Natural killer cell (primary cell): Measurements from ENCODE around the gene FAM120A. TPM values are rescaled to one million over a fixed set of nuclear protein-coding genes. Genes with fewer than 3 reads are reported as not detected.

Experiments
- ATAC-seq, 3 donors: fragments of 150-1000 bp in 2 of 3; fragments of 200-7000 bp in 1 of 3; cut with Tn5 transposase; 1 replicate in 1 of 3; 2 replicates in 2 of 3; pipeline ENCODE4 v1.10.0; 2021; ENCODE audit warnings: mild to moderate bottlenecking in 2 of 3, moderate library complexity in 2 of 3
- DNase-seq, 2 donors: peaks; one replicate each; pipeline versions ENCODE4 v3.0.0 to v3.0.0-alpha.2; 2013 to 2021; ENCODE audit warnings: mixed read lengths in 1 of 2
- H3K27ac ChIP-seq: one replicate; pipeline ENCODE4 v1.5.1; 2013; ENCODE audit warnings: mild to moderate bottlenecking, low read length
- H3K27me3 ChIP-seq: one replicate; pipeline ENCODE4 v1.6.1; 2013; ENCODE audit warnings: low read length; ENCODE audit not compliant: control insufficient read depth, insufficient read depth
- H3K36me3 ChIP-seq: one replicate; pipeline ENCODE4 v1.6.1; 2013; ENCODE audit warnings: low read length; ENCODE audit not compliant: control insufficient read depth, insufficient read depth
- H3K4me1 ChIP-seq: one replicate; pipeline ENCODE4 v1.6.1; 2013; ENCODE audit warnings: low read length; ENCODE audit not compliant: control insufficient read depth, insufficient read depth
- H3K4me3 ChIP-seq: one replicate; pipeline ENCODE4 v1.5.1; 2013; ENCODE audit warnings: low read length
- H3K9me3 ChIP-seq: one replicate; pipeline ENCODE4 v1.6.1; 2013; ENCODE audit warnings: low read length; ENCODE audit not compliant: control insufficient read depth, insufficient read depth
- H3K27ac Mint-ChIP-seq, 2 donors: one replicate each; pipeline ENCODE4 v1.8.0; 2022; ENCODE audit warnings: mild to moderate bottlenecking in 2 of 2, mixed read lengths in 2 of 2, moderate library complexity in 1 of 2
- H3K27me3 Mint-ChIP-seq, 2 donors: one replicate each; pipeline ENCODE4 v1.8.0; 2022; ENCODE audit warnings: low read depth in 2 of 2, mixed read lengths in 2 of 2
- H3K36me3 Mint-ChIP-seq: one replicate; pipeline ENCODE4 v1.8.0; 2022; ENCODE audit warnings: mixed read lengths
- H3K4me1 Mint-ChIP-seq, 2 donors: one replicate each; pipeline ENCODE4 v1.8.0; 2022; ENCODE audit warnings: mixed read lengths in 2 of 2
- H3K4me3 Mint-ChIP-seq: one replicate; pipeline ENCODE4 v1.8.0; 2022; ENCODE audit warnings: mild to moderate bottlenecking, moderate library complexity, mixed read lengths
- H3K9me3 Mint-ChIP-seq, 2 donors: one replicate each; pipeline ENCODE4 v1.8.0; 2022; ENCODE audit warnings: mixed read lengths in 2 of 2
- WGBS: methylation state at CpG from one replicate; pipeline ENCODE4 v1.1.7; 2013; ENCODE audit warnings: missing lambda C conversion rate; ENCODE audit not compliant: insufficient coverage; 5-methylcytosine and 5-hydroxymethylcytosine counted together
- intact Hi-C: fragments of 100-400 bp; cut with micrococcal nuclease; formaldehyde crosslinking; loops from one replicate; pipeline ENCODE4 v1.14.2; 2022
- total RNA-seq, 4 donors: library from RNA; stranded (reverse); fragments of 120-200 nt in 1 of 4; gene quantifications; one replicate each; pipeline versions ENCODE4 v1.2.3 to v1.2.4, GENCODE V29; 2013 to 2022
- TF ChIP-seq, protein P1 (sequence below): fragments of 200-600 bp; IDR thresholded peaks from one replicate; pipeline ENCODE4 v1.8.0; 2022; ENCODE audit warnings: antibody characterized with exemption

FAM120A gene
- total RNA-seq, 3 donors from 2014 or later (not counting 1 experiment from before 2014, with no cell fraction given), result 87.7 to 96.1 (median 91.5) TPM

DNA sequence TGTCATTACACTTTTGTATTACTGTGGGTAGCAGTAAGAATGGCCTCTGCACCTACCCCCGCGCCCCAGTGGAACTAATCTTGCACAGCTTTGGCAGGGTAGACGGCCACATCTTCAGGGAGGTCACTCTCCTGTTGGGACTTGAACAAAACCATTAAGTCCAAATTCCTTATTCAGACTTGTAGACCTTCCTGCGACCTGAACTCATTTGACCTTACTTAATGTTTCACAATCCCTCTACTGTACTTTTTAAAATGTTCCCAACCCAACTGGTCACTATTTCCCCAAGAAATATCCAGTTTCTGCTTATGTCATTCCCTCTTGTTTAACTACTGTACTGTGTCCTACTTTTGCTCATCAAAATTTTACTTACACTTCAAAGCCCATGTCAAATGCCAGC is 7.2 kb downstream of the FAM120A start:
- Mint-ChIP-seq H3K27ac (peak overlapping the region in 1 of 2 donors; percentile 13), H3K36me3 (no peaks in the 10 kb centered on the region), H3K27me3 (no peaks in the 10 kb centered on the region), H3K4me1 (peaks cover 65 to 78% of the 10 kb centered on the region in 2 donors), H3K4me3 (no peak overlapping the region), H3K9me3 (no peaks in the 10 kb centered on the region)
- intact Hi-C loops, result loop anchor here (10.0 kb wide), 2 partner anchors 324 to 1266 kb away; partner anchors contain the start of genes AOPEP and NINJ1
- peaks cover 4% of the 10 kb centered on the region for H3K4me1 ChIP-seq
- no peaks in the 10 kb centered on the region for H3K27me3 ChIP-seq
- DNase-seq (no peak), ATAC-seq (no peak)
- peaks cover 2% of the 10 kb centered on the region for H3K36me3 ChIP-seq
- no peaks in the 10 kb centered on the region for H3K9me3 ChIP-seq
- H3K4me3 ChIP-seq, result no peak overlapping the region
- H3K27ac ChIP-seq, result no peak overlapping the region
- TF ChIP-seq, protein P1, sequence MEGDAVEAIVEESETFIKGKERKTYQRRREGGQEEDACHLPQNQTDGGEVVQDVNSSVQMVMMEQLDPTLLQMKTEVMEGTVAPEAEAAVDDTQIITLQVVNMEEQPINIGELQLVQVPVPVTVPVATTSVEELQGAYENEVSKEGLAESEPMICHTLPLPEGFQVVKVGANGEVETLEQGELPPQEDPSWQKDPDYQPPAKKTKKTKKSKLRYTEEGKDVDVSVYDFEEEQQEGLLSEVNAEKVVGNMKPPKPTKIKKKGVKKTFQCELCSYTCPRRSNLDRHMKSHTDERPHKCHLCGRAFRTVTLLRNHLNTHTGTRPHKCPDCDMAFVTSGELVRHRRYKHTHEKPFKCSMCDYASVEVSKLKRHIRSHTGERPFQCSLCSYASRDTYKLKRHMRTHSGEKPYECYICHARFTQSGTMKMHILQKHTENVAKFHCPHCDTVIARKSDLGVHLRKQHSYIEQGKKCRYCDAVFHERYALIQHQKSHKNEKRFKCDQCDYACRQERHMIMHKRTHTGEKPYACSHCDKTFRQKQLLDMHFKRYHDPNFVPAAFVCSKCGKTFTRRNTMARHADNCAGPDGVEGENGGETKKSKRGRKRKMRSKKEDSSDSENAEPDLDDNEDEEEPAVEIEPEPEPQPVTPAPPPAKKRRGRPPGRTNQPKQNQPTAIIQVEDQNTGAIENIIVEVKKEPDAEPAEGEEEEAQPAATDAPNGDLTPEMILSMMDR, result no peak
- over 99% methylated on average over 4 of the region's 4 CpGs for WGBS

DNA sequence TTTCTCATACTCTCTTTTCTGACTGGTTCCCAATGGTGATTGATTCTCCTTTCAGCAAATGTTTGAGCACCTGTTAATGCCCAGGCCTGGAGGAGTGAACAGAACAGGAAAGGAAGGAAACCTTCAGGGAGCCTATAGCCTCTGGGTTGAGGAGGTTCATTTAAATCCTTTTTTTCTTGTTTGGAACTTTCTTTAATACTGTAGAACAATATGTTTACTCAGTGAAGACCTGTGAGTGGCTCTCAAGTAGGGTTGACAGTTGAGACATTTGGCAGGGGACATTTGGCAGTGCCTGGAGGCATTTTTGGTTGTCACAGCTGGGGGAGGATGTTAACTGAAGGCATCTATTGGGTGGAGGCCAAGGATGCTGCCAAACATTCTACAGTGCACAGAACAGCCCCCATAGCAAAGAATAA is 8.0 kb downstream of the FAM120A start:
- ATAC-seq (no peak), DNase-seq (no peak)
- H3K27ac ChIP-seq, result no peak overlapping the region
- H3K4me1 ChIP-seq, result peaks cover 2% of the 10 kb centered on the region
- no peaks in the 10 kb centered on the region for H3K27me3 Mint-ChIP-seq
- intact Hi-C loops, result loop anchor here (10.0 kb wide), 2 partner anchors 325 to 1265 kb away; partner anchors contain the start of genes AOPEP and NINJ1
- H3K27ac Mint-ChIP-seq, result no peak overlapping the region
- TF ChIP-seq, protein P1, result no peak
- H3K4me3 ChIP-seq, result no peak overlapping the region
- no peak overlapping the region for H3K4me3 Mint-ChIP-seq
- H3K27me3 ChIP-seq, result no peaks in the 10 kb centered on the region
- H3K9me3 Mint-ChIP-seq, result no peaks in the 10 kb centered on the region
- H3K36me3 Mint-ChIP-seq, result no peaks in the 10 kb centered on the region
- no peaks in the 10 kb centered on the region for H3K9me3 ChIP-seq
- peaks cover 65 to 78% of the 10 kb centered on the region in 2 donors for H3K4me1 Mint-ChIP-seq
- peaks cover 2% of the 10 kb centered on the region for H3K36me3 ChIP-seq

DNA sequence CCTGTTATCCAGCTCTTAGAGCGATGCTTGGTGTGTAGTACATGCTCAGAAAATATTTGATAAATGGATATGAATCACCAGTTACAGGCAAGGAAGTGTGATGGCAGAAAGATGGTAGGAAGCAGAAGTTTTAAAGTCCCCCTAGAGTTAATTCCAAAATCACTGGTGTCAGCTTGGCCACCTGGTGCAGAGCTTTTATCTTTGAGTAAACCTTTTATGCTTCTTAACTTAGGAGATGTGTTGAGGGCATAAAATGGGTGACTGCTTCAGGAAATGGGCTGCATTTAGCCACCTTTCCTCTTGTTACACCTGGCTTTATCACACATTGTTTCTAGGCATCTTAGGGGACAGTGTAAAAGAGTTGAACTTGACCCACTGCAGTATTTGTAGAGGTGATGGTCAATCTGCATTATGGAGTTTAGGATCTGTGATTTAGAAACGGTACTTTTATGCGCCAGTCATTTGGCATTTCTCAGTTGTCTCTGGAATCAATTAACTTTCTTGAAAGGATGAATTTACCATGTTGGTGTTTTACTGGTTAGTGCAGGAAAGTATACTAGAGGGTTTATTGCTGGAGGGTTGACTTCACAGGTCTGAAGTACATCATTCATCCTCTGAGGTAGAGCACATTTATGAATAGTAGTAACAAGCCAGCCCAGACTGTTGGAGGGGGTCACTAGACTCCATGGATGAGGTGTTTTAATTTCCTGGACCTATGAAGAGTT is 9.4 kb downstream of the FAM120A start:
- WGBS, result 92% methylated on average over 3 of the region's 3 CpGs
- Mint-ChIP-seq H3K36me3 (no peaks in the 10 kb centered on the region), H3K27ac (no peak overlapping the region), H3K4me1 (peaks cover 70 to 81% of the 10 kb centered on the region in 2 donors), H3K9me3 (no peaks in the 10 kb centered on the region), H3K27me3 (no peaks in the 10 kb centered on the region), H3K4me3 (no peak overlapping the region)
- peaks cover 2% of the 10 kb centered on the region for H3K36me3 ChIP-seq
- DNase-seq, result no peak
- no peak for ATAC-seq
- H3K4me1 ChIP-seq, result peaks cover 9% of the 10 kb centered on the region
- TF ChIP-seq, protein P1, result no peak
- no peak overlapping the region for H3K27ac ChIP-seq
- intact Hi-C loops, result no loop called here
- no peak overlapping the region for H3K4me3 ChIP-seq
- no peaks in the 10 kb centered on the region for H3K9me3 ChIP-seq
- H3K27me3 ChIP-seq, result no peaks in the 10 kb centered on the region

DNA sequence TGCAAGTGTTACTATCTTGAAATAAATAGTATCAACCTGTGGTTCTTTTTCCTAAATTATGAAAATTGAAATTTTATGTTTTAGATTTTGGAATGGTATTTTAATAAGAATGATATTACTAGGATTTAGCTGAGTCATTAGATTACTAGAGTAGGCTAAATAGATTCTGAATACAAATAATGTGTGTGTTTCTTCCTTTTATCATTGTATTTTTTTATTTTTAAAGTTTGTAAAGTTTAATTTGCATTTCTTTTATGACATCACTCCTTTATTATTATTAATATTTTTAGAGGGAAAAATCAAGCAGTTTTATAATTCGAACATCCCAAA is 9.9 kb downstream of the FAM120A start:
- Histone ChIP-seq H3K27me3 (no peaks in the 10 kb centered on the region), H3K9me3 (no peaks in the 10 kb centered on the region), H3K27ac (no peak overlapping the region), H3K4me3 (no peak overlapping the region), H3K4me1 (peaks cover 13% of the 10 kb centered on the region), H3K36me3 (peaks cover 2% of the 10 kb centered on the region)
- ATAC-seq (no peak), DNase-seq (no peak)
- intact Hi-C loops, result no loop called here
- Mint-ChIP-seq H3K4me3 (no peak overlapping the region), H3K27me3 (no peaks in the 10 kb centered on the region), H3K36me3 (no peaks in the 10 kb centered on the region), H3K9me3 (no peaks in the 10 kb centered on the region), H3K4me1 (peaks cover 72 to 82% of the 10 kb centered on the region in 2 donors), H3K27ac (no peak overlapping the region)
- WGBS, result no CpG with 5 or more reads among the region's 1 CpG
- TF ChIP-seq, protein P1, result no peak
